ENCODE data around the gene KMT2C.

- TF ChIP-seq CTCF (IDR thresholded peaks at IDR 0.05): no peak
- no peak for TF ChIP-seq ZFX (IDR thresholded peaks at IDR 0.05; ENCODE audit: borderline replicate concordance)
These were observed 24.0 kb upstream of the KMT2C start for GRCh38 chr7:152459724-152460251.
